RCC 7860 (cell line): ENCODE measurements around the gene FGL2.
"Not testable (repeated sequence)": the region's sequence is repeated elsewhere in the genome, so short reads cannot be mapped to it uniquely, and the experiment has no call there.

Experiments used
- DNase-seq: peaks from one replicate; pipeline ENCODE4 v3.0.0-alpha.2; 2015; ENCODE audit warnings: low spot score
- FAIRE-seq: peaks from 2 replicates; lab custom pipeline; 2012; peaks lifted over from hg19 to GRCh38; lab: Jason Lieb, UNC

The FGL2 gene

GRCh38 chr7:77199013-77199966, at the start of gene FGL2:
TSS of gene FGL2 (minus strand) at chr7:77199819. CDS start at chr7:77199793, 26 bp downstream.
- no peak for FAIRE-seq
- DNase-seq: no peak

- no peak for DNase-seq
- no peak for FAIRE-seq
These were observed 48.5 kb upstream of the FGL2 start for GRCh38 chr7:77248154-77248553.

- FAIRE-seq (peak; percentile 85), DNase-seq (peak; percentile 58)
These were observed 47.7 kb upstream of the FGL2 start for GRCh38 chr7:77247206-77247850.

- DNase-seq (no peak), FAIRE-seq (no peak)
These were observed 46.5 kb upstream of the FGL2 start for GRCh38 chr7:77246026-77246640.

GRCh38 chr7:77245015-77245755, 45.6 kb upstream of the FGL2 start:
- no peak for FAIRE-seq
- DNase-seq: no peak

- FAIRE-seq (peak; percentile 23), DNase-seq (no peak)
These were observed 44.8 kb upstream of the FGL2 start for GRCh38 chr7:77244222-77244934.

GRCh38 chr7:77242554-77242953, 42.9 kb upstream of the FGL2 start:
- DNase-seq (no peak), FAIRE-seq (no peak)

- DNase-seq: no peak
- FAIRE-seq: no peak
These were observed 42.4 kb upstream of the FGL2 start for GRCh38 chr7:77242068-77242467.

- no peak for FAIRE-seq
- no peak for DNase-seq
These were observed 39.9 kb upstream of the FGL2 start for GRCh38 chr7:77239471-77239870.

GRCh38 chr7:77238703-77239136, 39.1 kb upstream of the FGL2 start:
- DNase-seq: no peak
- FAIRE-seq: no peak

GRCh38 chr7:77235276-77235675, 35.7 kb upstream of the FGL2 start:
- FAIRE-seq: no peak
- DNase-seq: no peak

GRCh38 chr7:77232467-77232866, 32.8 kb upstream of the FGL2 start:
- DNase-seq: no peak
- FAIRE-seq: no peak

- not testable (repeated sequence) for FAIRE-seq
These were observed 29.2 kb upstream of the FGL2 start for GRCh38 chr7:77228795-77229194.

GRCh38 chr7:77226357-77226839, 26.8 kb upstream of the FGL2 start:
- DNase-seq (no peak), FAIRE-seq (no peak)

More at GRCh38 chr7:77228795-77229194, 29.2 kb upstream of the FGL2 start:
- DNase-seq: not testable (repeated sequence)

- no peak for FAIRE-seq
- no peak for DNase-seq
These were observed 23.6 kb upstream of the FGL2 start for GRCh38 chr7:77223261-77223660.

GRCh38 chr7:77222819-77223218, 23.2 kb upstream of the FGL2 start:
- no peak for DNase-seq
- no peak for FAIRE-seq

- no peak for FAIRE-seq
- DNase-seq: no peak
These were observed 22.4 kb upstream of the FGL2 start for GRCh38 chr7:77222065-77222464.

- DNase-seq, FAIRE-seq: not testable (repeated sequence)
These were observed 20.2 kb upstream of the FGL2 start for GRCh38 chr7:77219701-77220331.

- DNase-seq (no peak), FAIRE-seq (no peak)
These were observed 18.0 kb upstream of the FGL2 start for GRCh38 chr7:77217474-77218185.
